Stimulated activated CD4-positive, alpha-beta T cell treated with anti-CD3 and anti-CD28 coated beads, Interleukin-4, amount 100 ng/mL, for 24 hours (primary cell): ENCODE results near the gene LKAAEAR1.

ENCODE experiments used
- DNase-seq: peaks from one replicate; pipeline ENCODE4 v3.0.0-alpha.2; 2020

Gene LKAAEAR1

DNA sequence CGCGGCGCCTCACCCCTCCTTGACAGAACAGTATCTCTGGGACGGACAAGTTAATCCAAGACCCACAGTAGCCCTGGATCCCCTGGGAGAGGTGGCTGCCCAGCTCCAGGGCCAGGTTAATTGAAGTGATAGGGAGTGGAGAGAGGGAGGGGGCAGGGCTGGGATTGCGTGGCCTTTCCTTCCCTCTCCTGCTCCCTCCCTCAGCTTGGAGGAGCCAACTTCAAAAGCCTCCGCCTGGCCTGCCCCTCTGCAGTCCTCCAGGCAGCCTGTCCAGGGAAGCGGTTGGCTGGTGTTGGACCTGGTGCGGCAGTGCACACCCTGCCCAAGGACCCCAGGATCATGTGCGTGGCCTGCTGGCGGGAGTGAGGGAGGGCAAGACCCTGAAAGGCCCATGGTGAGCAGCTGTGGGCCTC, 48.3 kb downstream of the LKAAEAR1 start, which contains the start of gene C20orf204:
C20orf204 (plus strand) TSS at position 250 of the 413 bp plus-strand sequence; CDS start at position 392, 142 bp downstream.
- no peak for DNase-seq

DNA sequence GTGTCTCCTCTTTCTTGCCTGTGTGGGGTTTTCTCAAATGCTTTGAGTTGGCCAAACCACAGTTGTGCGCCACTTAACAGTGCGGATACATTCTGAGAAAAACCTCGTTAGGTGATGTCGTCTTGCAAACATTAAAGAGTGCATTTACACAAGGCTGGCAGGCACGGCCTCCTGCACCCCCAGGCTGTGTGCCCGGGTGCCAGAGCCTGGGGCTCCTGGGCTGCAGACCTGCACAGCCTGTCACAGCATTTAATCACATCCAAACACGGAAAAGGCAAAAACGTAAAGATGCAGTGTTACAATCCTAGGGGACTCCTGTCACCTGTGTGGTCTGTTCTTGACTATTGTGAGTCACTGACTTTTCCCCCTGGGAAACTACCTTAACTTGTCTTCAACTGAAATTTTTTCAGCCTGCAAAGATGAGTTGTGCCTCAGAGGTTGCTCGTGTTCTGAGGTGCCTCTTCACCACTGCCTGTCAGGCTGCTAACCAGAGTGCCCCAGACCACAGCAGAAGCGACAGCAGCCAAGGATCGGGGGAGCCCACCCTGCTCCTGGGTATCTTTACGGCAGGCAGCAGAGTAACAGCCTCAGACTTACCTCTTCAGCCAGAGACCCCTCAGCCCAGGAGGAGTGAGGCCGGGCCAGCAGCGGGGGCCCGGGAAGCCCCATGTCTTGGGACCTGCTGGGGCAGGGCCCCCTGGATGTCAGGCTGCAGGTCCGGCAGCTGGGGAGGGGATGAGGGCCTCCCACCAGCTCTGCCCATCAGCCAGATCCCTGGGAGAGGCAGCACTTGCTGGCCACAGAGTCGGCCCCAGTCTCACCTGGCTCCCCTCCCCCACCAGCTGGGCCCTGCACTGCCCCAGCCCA, 48.9 kb downstream of the LKAAEAR1 start:
- peak; percentile 46 for DNase-seq

DNA sequence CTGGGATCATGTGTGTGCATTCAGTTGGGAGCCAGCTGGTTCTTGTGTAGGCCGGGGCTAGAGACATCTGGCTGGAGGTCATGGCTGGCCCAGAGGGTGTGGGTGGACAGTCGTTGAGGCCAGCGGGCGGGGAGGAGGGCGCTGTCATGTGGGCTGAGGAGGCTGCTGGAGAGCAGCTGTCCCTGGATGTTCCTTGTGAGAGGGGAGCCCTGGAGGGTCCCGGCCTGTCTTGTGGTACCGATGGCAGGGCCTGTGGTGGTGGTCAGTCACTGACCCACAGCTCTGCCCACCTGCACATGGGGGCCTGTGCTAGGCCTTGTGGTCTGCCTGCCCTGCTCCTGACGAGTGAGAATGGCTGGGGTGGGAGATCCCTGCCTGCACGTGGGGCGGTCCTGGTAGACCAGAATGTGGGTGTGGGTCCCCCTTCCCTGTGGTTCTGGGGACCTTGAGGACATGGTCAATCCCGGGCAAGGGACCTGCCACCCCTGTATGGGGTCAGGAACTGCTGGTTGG, 50.2 kb downstream of the LKAAEAR1 start:
- DNase-seq, result no peak
